ENCODE measurements around the gene CARD14.
A peak's percentile ranks its signal among the peaks of the same experiment; 100 is the strongest.

The CARD14 gene

DNA sequence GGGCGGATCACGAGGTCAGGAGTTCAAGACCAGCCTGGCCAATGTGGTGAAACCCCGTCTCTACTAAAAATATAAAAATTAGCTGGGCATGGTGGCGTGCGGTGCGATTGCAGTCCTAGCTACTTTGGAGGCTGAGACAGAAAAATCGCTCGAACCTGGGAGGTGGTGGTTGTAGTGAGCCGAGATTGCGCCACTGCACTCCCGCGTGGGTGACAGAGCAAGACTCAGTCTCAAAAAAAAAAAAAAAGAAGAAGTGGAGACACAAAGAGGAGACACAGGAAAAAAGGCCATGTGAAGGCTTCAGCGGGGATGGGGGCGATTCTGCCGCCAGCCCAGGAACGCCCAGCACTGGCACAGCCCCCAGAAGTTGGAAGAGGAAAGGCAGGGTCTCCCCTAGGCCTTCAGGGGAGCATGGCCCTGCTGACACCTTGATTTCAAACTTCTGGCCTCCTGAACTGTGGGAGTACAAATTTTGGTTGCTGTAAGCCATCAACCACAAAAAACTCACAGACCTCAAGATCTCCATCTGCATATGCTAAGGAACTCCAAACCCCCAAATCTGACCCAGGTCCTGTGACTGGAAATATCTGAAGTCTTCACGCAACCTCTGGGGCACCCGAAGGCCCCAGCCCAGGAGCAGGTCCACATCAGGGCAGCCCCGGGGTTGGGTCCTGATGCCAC is 43.3 kb downstream of the CARD14 start:
- peak; percentile 11 for DNase-seq

DNA sequence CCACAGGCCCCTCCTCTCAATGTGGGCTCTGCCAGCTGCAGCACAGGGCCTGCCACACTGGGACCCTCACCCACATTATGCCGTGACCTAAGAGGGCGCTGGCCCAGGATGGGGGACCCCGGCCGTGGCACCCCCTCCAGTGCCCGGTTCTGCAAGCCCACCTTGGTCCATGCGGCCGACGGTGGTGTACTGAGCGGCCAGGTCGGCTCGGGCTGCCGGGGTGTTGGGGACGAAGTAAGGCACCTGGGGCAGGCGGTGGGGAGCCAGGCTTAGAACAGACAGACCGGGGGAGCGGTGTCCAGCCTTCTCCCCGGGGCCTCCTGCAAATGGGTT is 43.8 kb downstream of the CARD14 start:
- no peak for DNase-seq

DNA sequence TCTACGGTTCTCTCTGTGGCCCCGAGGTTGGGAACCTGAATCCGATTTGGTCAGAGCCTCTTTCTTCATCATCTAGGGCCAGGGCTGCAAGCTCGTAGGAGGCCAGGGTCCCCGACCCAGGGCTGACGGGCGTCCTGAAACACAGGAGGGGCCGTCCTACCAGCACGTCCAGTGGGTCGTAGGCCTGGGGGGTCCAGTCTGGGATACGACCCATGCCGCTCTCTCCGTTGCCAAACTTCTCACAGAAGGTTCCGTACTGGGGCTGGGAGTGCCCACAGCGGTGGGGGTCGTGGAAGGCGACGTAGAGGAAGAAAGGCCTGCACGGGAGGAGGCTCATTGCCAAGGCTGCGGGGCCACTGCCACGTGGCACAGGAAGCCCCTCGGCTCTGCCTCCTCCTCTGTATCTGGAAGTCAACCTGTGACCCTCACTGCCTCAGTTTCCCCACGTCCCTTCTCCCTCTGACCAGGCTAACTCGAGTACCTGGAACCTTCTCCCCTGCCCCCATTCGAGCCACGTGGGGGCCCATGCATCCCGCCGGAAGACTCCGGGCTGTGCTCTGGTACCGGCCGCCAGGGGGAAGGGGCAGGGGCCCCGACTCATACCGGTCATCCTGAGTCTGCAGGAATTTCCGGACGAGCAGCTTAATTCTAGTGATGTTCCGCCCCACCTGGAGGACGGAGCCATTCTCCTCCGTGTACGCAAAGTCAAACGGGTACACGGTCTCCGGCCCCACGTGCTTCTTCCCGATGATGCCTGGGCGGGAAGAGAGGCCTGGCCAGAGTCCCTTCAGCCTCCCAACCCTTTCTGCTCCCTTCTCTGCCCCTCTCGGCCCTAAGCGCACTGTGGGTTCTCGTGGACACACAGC is 44.4 kb downstream of the CARD14 start:
- no peak for DNase-seq

DNA sequence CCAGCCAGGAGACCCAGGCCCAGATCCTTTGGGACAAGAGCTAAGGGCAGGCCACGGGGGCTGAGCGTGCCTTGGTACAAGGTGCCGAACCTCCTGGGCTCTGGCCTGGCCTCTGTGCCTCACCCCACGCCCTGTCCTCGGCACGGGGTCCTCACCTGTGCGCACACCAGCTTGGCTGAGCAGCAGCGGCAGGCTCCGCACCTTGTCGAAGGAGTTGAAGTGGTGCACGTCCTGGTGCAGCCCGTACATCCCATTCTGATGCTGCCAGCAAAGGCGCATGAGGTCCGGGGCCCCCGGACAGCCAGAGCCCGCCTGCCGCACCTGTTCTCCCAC is 45.0 kb downstream of the CARD14 start:
- DNase-seq: no peak

DNA sequence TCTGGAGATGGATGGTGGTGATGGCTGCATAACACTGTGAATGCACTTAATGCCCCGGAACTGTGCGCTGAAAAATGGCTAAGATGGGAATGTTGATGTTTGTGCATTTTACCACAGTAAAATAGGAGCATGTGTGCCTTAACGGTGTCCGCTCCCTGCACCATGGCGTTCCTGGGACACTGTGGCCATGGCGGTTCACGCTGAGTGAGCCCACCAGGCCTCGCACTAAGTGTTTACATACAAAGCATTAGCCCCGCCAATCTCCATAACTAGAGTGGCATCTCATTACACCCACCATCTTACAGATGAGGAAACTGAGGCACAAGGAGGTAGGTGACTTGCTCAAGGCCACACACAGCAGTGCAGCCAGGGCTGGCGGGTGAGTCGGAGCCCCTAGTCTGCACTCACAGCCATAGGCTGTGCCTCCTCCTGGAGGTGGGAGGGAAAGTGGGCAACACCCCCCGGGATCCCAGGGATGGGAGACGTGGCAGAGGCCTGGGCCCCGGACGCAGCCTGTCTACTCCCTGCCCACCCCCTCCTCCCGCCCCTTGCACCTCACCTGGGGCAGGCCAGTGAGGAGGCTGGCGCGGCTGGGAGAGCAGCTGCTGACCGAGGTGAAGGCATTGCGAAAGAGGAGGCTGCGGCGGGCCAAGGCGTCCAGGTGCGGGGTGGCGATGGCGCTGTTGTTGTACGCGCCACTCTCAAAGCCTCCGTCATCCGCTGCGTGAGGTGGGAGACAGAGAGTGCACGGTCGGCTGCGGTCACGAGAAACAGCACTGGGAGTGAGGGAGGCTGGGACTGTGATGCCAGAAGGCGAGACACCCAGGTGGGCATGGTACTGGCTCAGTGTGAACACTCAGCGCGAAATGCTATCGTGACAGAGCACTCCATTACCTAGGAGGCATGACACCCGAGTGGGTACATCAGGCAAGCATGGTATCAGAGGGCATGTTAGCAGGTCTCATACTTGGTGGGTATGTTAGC is 46.9 kb downstream of the CARD14 start:
- DNase-seq: no peak

DNA sequence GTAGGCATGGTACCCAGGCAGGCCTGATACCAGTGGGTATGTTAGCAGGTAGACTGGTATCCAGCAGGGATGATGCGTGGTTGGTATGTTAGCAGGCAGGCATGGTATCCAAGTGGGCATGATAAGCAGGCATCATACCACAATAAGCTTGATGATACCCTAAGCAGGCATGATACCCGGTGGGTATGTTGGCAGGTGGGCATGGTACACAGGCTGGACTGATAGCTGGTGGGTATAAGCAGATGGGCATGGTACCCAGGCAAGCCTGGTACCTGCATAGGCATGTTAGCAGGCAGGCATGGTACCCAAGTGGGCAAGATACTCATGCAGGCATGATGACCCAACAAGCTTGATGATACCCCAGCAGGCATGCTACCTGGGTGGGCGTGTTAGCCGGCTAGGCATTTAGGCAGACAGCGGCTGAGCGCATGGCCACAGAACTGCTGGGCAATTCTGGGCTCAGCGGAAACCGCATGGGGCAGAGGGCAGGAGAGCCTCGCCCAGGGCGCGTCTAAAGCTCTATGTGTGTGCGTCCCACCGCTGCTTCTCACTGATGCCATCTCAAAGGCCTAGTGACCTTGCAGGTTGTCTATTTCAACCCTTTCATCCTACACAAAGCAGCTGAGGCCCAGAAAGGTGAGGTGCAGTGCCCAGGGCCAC is 48.0 kb downstream of the CARD14 start:
- DNase-seq: no peak

DNA sequence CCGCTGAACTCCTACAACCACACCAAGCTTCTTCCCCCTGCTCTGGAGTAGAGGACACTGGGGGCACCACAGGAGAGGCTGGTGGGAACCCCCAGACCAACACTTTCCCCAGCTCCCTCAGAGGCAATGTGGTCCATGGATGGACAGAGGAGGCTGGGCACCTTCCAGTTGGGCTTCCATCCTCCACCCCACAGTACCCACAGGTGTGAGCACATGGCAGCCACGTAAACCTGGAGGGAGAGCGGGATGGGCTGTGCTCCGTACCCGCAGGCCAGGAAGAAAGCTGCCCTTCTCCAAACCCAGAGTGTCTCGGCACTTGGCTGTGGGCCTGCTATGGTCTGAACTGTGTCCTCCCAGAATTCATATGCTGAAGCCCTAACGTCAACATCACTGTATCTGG is 48.6 kb downstream of the CARD14 start:
- no peak for DNase-seq

DNA sequence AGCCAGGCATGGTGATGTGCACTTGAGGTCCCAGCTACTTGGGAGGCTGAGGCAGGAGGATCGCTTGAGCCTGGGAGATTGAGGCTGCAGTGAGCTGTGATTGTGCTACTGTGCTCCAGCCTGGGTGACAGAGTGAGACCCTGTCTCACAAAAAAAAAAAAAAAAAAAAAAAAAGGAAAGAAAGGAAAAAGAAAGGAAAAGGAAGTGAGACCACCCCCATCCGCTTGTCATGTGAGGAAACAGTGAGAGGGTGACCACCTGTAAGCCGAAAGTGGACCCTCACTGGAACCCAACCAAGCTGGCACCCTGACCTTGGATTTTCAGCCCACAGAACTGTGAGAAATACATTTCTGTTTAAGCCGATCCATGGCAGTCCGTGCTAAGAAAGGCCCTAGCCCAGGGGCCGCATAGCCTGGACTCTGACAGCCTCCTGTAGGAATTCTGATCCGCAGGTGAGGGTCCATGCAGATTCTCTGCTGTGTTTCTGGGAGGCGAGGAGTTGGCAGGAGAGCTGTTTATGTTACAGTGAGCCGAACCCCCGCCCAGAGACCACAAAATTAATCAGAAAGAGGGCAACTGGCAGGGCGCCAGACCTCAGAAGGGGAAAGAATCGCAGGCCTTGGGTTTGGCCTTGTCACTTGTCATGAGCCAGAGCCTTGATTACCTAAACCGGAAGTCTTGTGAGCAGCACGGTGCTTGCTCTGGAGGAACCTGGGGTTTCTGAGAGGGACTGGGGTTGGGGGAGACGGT is 49.4 kb downstream of the CARD14 start:
- DNase-seq: peak; percentile 97

DNA sequence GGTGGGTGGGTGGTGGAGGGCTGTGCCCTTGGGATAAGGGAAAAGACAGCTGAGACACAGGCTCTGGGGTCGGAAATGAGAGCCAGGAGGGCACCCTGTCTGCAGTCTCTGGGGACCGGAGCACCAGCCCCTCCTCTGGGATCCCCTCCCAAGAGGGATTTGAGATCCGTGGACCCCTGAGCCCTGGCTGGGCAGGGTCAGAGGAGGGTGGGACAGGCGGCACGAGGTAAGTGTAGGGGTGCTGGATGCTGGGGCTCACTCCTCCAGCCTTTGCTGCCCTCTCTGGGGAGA is 49.9 kb downstream of the CARD14 start:
- no peak for DNase-seq

DNA sequence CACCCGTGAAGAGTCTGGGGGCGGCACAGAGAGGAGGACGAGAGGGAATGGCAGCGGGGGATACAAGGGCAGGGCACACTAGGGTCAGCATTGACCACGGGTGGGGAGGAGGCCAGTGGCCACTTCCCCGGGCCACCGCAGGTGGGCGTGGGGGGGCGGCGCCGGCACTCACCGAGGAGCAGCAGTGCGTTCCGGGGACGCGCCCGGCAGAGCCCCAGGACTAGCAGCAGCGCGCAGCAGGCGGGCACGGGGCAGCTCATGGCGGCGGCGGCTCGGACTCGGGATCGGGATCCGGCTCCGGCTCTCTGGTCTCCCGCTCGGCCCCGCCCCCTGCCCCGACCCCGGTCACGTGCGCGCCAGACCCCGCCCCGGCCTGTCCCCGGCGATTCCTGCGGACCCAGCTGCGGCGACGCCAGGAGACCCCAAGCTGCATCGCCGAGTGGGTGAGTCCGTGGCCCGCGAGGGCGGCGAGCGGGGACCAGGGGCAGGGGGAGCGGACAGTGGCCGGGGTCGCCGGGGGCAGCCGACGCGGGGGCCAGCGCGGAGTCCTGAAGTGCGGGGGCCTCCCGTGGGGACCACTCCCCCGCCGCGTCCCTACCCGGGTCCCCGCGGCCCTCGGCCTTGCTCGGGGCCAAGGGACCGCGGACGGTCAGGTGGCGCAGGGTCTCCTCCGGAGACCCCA is 50.4 kb downstream of the CARD14 start, which contains the start of the genes SGSH and SLC26A11:
SGSH (minus strand) TSS at position 280 of the 682 bp plus-strand sequence; CDS start at position 260, 20 bp downstream.
SLC26A11 (plus strand) TSS at position 374 of the 682 bp plus-strand sequence. CDS start 1,134 bp downstream, outside the sequence.
- no peak for DNase-seq

DNA sequence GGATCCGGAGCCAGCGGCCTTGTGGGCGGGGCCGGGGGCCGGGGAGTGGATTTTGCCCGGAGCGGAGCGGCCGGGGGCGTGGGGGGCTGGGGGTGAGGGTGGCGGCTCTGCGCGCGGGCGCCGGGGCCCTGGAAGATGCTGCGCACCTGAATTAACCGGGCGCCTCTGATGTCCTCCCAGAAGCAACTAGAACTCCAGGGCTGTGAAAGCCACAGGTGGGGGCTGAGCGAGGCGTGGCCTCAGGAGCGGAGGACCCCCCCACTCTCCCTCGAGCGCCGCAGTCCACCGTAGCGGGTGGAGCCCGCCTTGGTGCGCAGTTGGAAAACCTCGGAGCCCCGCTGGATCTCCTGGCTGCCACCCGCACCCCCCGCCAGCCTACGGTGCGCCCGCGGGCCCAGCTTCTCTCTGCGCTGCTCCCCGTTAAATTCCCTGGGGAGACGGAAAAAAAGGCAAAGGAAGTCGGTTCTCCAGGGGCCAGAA is 50.9 kb downstream of the CARD14 start:
- DNase-seq: no peak

DNA sequence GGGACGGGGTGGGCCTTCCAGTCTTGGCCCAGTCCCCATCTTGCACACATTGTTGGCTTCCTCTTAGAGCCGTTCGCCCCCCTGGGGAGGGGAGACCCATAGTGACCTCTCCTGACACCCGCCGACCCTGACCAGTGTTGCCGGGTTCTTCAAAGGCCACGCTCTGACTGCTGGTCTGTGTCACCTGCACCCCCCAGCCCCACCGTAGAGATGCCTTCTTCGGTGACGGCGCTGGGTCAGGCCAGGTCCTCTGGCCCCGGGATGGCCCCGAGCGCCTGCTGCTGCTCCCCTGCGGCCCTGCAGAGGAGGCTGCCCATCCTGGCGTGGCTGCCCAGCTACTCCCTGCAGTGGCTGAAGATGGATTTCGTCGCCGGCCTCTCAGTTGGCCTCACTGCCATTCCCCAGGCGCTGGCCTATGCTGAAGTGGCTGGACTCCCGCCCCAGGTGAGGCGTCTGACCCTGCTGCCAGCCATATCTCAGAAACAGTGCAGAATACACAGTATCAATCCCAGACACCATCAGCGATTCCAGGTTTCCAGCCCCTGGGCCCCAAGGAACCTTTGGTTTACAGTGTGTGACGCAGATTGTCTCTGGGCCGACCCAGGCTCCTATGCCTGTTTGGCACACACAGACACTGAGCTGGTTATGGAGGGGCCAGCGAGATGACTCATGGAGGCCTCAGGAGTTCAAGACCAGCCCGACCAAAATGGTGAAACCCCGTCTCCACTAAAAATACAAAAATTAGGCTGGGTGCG is 51.7 kb downstream of the CARD14 start:
- DNase-seq: no peak

DNA sequence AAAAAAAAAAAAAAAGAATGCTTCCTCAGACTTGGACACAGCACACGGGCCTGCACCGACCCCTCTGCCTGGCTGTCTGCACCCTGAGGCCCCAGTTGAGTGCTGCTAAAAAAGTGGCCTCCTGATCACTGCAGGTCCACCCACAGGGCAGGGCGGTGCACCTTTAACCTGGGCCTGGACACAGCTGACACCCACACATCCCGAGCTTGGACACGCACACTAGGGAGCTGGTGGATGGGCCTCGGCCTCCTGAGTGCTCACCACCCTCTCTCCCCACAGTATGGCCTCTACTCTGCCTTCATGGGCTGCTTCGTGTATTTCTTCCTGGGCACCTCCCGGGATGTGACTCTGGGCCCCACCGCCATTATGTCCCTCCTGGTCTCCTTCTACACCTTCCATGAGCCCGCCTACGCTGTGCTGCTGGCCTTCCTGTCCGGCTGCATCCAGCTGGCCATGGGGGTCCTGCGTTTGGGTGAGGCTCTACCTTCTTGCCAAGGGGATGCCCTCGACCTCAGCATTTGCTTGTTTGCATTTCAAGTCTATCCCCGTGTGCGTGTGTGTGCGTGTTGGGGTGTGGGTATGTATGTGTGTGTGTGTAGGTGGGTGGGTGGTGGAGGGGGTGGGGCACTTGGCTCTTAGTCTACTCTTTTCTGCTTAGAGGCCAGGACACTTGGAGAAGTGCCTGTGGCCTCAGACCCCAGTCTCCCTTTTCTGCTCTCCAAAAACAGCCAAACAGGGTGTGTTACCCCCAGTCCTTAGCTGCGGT is 52.7 kb downstream of the CARD14 start:
- no peak for DNase-seq

DNA sequence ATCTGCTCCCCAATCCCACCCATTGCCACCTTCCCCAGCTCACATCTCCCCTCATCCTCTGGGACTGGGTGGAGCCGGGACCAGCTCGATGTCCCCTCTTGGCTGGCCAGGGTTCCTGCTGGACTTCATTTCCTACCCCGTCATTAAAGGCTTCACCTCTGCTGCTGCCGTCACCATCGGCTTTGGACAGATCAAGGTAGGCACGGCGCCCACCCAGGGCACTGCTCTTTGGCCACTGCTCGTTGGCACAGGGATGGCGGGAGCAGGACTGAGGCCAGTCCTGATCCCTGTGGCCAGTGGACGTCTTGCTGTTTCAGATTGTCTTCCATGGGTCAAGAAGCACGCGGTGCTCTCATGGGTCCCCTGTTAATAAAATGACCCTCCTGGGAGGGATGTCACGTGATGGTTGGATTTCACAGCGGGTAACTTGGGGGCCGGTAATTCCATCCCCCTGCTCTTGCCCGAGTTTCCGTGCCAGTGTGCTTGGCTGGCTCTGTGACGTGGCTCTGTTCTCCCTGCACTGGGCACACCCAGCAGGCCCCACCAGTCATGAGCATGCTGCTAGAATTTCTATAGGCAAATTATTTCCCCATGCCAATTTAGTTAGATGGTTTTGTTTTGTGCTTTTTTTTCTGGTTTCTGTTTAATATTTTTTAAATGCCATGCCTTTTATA is 53.4 kb downstream of the CARD14 start:
- no peak for DNase-seq

DNA sequence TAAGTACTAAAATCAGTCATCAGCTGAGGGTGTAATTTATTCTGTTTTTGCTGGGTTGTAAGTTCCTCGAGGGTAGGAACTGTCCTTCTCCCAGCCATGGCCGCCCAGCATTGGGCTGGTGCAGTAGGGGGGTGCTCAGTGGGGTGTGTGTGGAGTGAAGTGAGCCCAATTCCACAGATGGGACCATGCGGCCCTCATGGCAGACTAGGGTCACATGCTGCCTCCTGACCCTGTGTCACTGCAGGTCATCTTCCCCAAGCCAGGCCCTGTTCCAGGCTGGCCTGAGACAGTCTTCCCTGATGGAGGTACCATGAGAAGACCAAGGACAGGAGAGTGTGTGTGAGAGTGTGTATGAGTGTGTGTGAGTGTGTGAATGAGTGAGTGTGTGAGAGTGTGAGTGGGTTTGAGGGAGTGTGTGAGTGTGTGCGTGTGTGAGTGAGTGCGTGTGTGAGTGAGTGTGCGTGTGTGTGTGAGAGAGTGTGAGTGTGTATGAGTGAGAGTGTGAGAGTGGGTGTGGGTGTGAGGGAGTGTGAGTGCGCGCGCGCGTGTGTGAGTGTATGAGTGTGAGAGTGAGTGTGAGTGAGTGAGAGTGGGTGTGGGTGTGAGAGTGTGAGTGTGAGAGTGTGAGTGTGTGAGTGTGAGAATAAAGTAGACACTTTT is 54.1 kb downstream of the CARD14 start:
- DNase-seq: no peak

DNA sequence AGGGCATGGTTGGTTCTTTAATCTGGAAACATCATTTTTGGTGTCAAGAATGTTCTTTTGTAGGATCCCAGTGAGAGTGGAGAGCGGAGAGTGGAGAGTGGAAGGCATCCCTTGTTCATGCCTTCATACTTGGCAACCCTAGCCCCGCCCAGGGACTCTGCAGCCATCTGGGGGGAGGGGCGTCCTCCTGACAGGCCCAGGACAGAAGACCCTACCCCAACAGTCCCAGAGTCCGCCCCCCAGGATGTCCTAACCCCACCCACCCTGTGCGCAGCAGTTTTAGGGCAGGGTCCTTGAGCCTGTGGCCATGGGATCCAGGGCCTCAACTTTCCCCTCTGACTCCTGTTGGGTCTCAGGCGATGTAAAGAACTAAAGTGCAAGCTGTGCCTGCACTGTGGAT is 54.9 kb downstream of the CARD14 start:
- DNase-seq: no peak

DNA sequence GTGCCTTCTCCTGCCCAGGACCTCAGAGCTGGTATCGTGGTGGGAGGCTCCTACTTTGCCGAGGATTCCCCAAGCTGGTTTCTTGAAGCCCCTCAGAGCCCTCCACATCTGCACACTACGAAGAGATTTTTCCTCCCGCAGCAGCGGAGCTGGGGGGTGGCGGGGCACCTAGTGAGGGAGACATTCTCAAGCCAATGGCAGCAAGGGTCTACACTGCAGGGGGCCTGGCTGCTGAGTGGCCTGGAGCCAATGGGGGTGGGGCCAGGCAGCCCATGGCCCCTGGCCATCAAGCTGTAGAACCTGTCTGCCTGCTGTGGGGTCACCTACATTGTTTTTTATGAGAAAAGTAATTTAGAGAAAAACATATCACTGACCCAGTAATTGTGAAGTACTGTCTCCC is 55.4 kb downstream of the CARD14 start:
- DNase-seq: no peak

DNA sequence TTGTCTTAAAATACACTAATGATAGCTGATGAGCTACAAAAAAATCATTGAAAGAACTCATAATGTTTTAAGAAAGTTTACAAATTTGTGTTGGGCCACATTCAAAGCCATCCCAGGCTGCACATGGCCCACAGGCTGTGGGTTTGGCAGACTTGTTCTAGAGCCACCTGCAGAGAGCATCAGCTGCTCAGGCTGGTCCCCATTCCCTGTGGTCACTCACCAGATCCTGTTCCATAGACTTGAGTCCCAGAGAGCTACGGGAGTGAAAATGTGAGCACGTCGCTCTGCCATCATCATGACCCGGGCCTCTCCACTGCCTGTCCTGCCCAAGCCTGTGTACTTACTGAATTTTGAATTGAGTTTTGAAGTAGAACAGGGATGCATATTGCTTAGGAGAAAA is 57.3 kb downstream of the CARD14 start:
- DNase-seq: no peak

DNA sequence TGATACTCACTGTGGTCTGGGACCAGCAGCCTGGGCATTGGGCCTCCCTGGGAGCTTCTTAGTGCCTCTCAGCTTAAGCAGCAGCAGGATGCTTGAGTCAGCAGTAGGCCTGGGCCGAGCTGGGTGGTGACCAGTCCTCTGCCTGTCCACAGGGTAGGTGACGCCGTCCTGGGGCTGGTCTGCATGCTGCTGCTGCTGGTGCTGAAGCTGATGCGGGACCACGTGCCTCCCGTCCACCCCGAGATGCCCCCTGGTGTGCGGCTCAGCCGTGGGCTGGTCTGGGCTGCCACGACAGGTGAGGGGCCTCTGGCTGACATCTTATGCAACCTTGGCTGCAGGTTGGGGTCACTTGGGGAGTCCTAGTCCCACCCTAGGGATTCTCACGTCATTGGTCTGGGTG is 57.8 kb downstream of the CARD14 start:
- no peak for DNase-seq

Measured in OCI-M1 (cell line).